ENCODE data around the gene LAP3. TPM values are rescaled to one million over a fixed set of nuclear protein-coding genes. Genes with fewer than 3 reads are reported as not detected.

The LAP3 gene
- total RNA-seq, 1 experiment from 2014 or later: 71.0 TPM

Other genes with a start within 250 kb of the LAP3 start
- 8.8 and 9.2 TPM in 2 replicates for gene QDPR, start 65.1 kb upstream of the LAP3 start, total RNA-seq (2014; rRNA removed; shearing (Covaris generic))
- gene CLRN2, start 62.0 kb upstream of the LAP3 start, total RNA-seq (2014; rRNA removed; shearing (Covaris generic)): not detected in 2 replicates
- gene MED28, start 37.4 kb downstream of the LAP3 start, total RNA-seq (2014; rRNA removed; shearing (Covaris generic)): 14.6 and 15.0 TPM in 2 replicates
- gene FAM184B, start 204.4 kb downstream of the LAP3 start, total RNA-seq (2014; rRNA removed; shearing (Covaris generic)): not detected in 2 replicates
- gene DCAF16, start 233.6 kb downstream of the LAP3 start, total RNA-seq (2014; rRNA removed; shearing (Covaris generic)): 24.4 and 30.4 TPM in 2 replicates
- gene NCAPG, start 233.8 kb downstream of the LAP3 start, total RNA-seq (2014; rRNA removed; shearing (Covaris generic)): 20.7 and 25.2 TPM in 2 replicates

All from HT-29 (cell line).